CD14-positive monocyte (primary cell): ENCODE results near the gene IL1RAPL1. TPM values are rescaled to one million over a fixed set of nuclear protein-coding genes. Genes with fewer than 3 reads are reported as not detected.

Experiments
- DNase-seq, 3 donors: peaks; one replicate each; pipeline ENCODE4 v3.0.0-alpha.2; 2011 to 2022
- H2AFZ ChIP-seq: 2 replicates; pipeline ENCODE4 v1.6.0; 2012; ENCODE audit warnings: mild to moderate bottlenecking, low read depth, low read length, inconsistent platforms; ENCODE audit not compliant: insufficient read depth, poor library complexity, severe bottlenecking
- H3K27ac ChIP-seq, 2 donors: 1 replicate in 1 of 2; 2 replicates in 1 of 2; pipeline ENCODE4 v1.5.1; 2012 to 2013; ENCODE audit warnings: low read length in 2 of 2, control low read depth in 1 of 2, inconsistent platforms in 1 of 2, low read depth in 1 of 2, mild to moderate bottlenecking in 1 of 2
- H3K27me3 ChIP-seq, 2 donors: one replicate each; pipeline versions ENCODE4 v1.6.0 to v1.6.1; 2011 to 2013; ENCODE audit warnings: low read length in 2 of 2; ENCODE audit not compliant: control insufficient read depth in 2 of 2, insufficient read depth in 2 of 2
- H3K36me3 ChIP-seq, 2 donors: replicated peaks in 1 of 2; 1 replicate in 1 of 2; 2 replicates in 1 of 2; pipeline versions ENCODE4 v1.5.1 to v1.6.1; 2012 to 2013; ENCODE audit warnings: low read length in 2 of 2, control low read depth in 1 of 2, inconsistent platforms in 1 of 2, mild to moderate bottlenecking in 1 of 2; ENCODE audit not compliant: insufficient read depth in 2 of 2, control insufficient read depth in 1 of 2
- H3K4me1 ChIP-seq, 2 donors: 1 replicate in 1 of 2; 2 replicates in 1 of 2; pipeline versions ENCODE4 v1.5.1 to v1.6.1; 2012 to 2013; ENCODE audit warnings: low read length in 2 of 2, control low read depth in 1 of 2, inconsistent platforms in 1 of 2, mild to moderate bottlenecking in 1 of 2, moderate library complexity in 1 of 2; ENCODE audit not compliant: insufficient read depth in 2 of 2, control insufficient read depth in 1 of 2
- H3K4me2 ChIP-seq: replicated peaks from 2 replicates; pipeline ENCODE3; 2012; ENCODE audit warnings: low read length, moderate library complexity, mild to moderate bottlenecking; ENCODE audit not compliant: poor library complexity, severe bottlenecking; ENCODE audit errors: extremely low read depth
- H3K4me3 ChIP-seq, 3 experiments: fragments of 200-600 bp in 1 of 3; sonication (generic) in 1 of 3; replicated peaks in 1 of 3; 1 replicate in 2 of 3; 2 replicates in 1 of 3; pipeline ENCODE4 v1.5.1; 2011 to 2013; ENCODE audit warnings: low read length in 3 of 3, mild to moderate bottlenecking in 3 of 3, control low read depth in 2 of 3, low read depth in 2 of 3, inconsistent platforms in 1 of 3, moderate library complexity in 1 of 3
- H3K79me2 ChIP-seq: 2 replicates; pipeline ENCODE4 v1.6.0; 2012; ENCODE audit warnings: mild to moderate bottlenecking, control low read depth, inconsistent platforms, low read length, moderate library complexity; ENCODE audit not compliant: insufficient read depth
- H3K9ac ChIP-seq: 2 replicates; pipeline ENCODE4 v1.6.0; 2017; ENCODE audit warnings: low read length, mild to moderate bottlenecking; ENCODE audit not compliant: insufficient read depth, poor library complexity, severe bottlenecking
- H3K9me3 ChIP-seq, 2 donors: replicated peaks in 1 of 2; 1 replicate in 1 of 2; 2 replicates in 1 of 2; pipeline versions ENCODE4 v1.5.1 to v1.6.1; 2012 to 2013; ENCODE audit warnings: low read length in 2 of 2, control low read depth in 1 of 2; ENCODE audit not compliant: control insufficient read depth in 1 of 2, insufficient read depth in 1 of 2
- H4K20me1 ChIP-seq: 2 replicates; pipeline ENCODE4 v1.6.0; 2012; ENCODE audit warnings: mild to moderate bottlenecking, low read length, control low read depth, moderate library complexity; ENCODE audit not compliant: insufficient read depth
- H3K27ac Mint-ChIP-seq, 7 donors: one replicate each; pipeline ENCODE4 v1.8.0; 2020; ENCODE audit warnings: mild to moderate bottlenecking in 7 of 7, mixed read lengths in 7 of 7, moderate library complexity in 6 of 7, inconsistent platforms in 2 of 7
- H3K27me3 Mint-ChIP-seq, 3 donors: one replicate each; pipeline ENCODE4 v1.8.0; 2021 to 2022; ENCODE audit warnings: low read depth in 3 of 3, mild to moderate bottlenecking in 3 of 3, mixed read lengths in 3 of 3, moderate library complexity in 3 of 3, inconsistent platforms in 1 of 3
- H3K36me3 Mint-ChIP-seq, 2 donors: one replicate each; pipeline ENCODE4 v1.8.0; 2020; ENCODE audit warnings: mixed read lengths in 2 of 2, inconsistent platforms in 1 of 2, mild to moderate bottlenecking in 1 of 2
- H3K4me1 Mint-ChIP-seq: one replicate; pipeline ENCODE4 v1.8.0; 2020; ENCODE audit warnings: mild to moderate bottlenecking, mixed read lengths
- H3K4me3 Mint-ChIP-seq, 2 donors: one replicate each; pipeline ENCODE4 v1.8.0; 2020; ENCODE audit warnings: mild to moderate bottlenecking in 2 of 2, mixed read lengths in 2 of 2, moderate library complexity in 1 of 2
- H3K9me3 Mint-ChIP-seq, 7 donors: one replicate each; pipeline ENCODE4 v1.8.0; 2020 to 2022; ENCODE audit warnings: mixed read lengths in 7 of 7, mild to moderate bottlenecking in 6 of 7, moderate library complexity in 6 of 7, inconsistent platforms in 2 of 7
- WGBS: methylation state at CpG from one replicate; pipeline ENCODE4 v1.1.5; 2013; ENCODE audit warnings: missing lambda C conversion rate; ENCODE audit not compliant: insufficient coverage; 5-methylcytosine and 5-hydroxymethylcytosine counted together
- intact Hi-C, 2 donors: fragments of 100-400 bp; cut with micrococcal nuclease; formaldehyde crosslinking; loops; one replicate each; pipeline versions ENCODE4 v1.15.0 to v1.15.1; 2023
- polyA plus RNA-seq, 3 donors: library from polyadenylated mRNA; depleted of rRNA in 1 of 3; unstranded in 2 of 3; stranded (reverse) in 1 of 3; fragments of 300-500 nt in 2 of 3; fragments of >200 nt in 1 of 3; fragmentation: Illumina TruSeq in 2 of 3; gene quantifications; 1 replicate in 2 of 3; 2 replicates in 1 of 3; pipeline ENCODE4 v1.2.3, GENCODE V29; 2012 to 2021
- TF ChIP-seq, protein P1 (sequence below): fragments of 200-600 bp; IDR thresholded peaks from one replicate; pipeline ENCODE4 v1.8.0; 2022; ENCODE audit warnings: antibody characterized with exemption, mild to moderate bottlenecking

IL1RAPL1 gene
- polyA plus RNA-seq, 3 donors: not detected

DNA sequence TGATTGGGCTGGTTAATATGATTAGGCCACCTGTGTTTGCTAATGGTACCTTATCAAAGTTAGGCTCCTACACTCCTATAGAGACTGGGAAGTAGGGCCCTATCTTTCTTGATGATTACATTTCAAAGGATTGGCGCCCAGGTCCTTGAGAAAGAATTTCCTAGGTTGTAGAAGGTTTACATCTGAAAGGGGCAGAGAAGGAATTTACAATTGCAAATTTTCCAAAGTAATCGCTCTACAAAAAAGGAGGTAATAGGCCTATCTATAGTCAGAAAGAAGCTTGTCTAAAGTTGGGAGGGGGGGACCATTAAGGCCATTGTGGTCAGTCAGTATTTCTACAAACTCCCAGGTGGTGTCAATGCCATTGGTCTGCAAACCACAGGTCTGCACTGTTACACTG, 638.4 kb downstream of the IL1RAPL1 start:
- H3K36me3 Mint-ChIP-seq: no peaks in the 10 kb centered on the region
- H4K20me1 ChIP-seq: no peaks in the 10 kb centered on the region
- peaks cover 0 to 3% (median 0%) of the 10 kb centered on the region in 7 donors for H3K9me3 Mint-ChIP-seq
- no peaks in the 10 kb centered on the region for H3K4me1 Mint-ChIP-seq
- no peak overlapping the region for H3K27ac Mint-ChIP-seq
- no peaks in the 10 kb centered on the region for H3K9me3 ChIP-seq
- no peak overlapping the region for H3K9ac ChIP-seq
- no peak for DNase-seq
- H3K36me3 ChIP-seq: no peaks in the 10 kb centered on the region
- WGBS: no CpG with 5 or more reads among the region's 2 CpGs
- intact Hi-C loops: no loop called here
- peaks cover 0 to 2% (median 2%) of the 10 kb centered on the region in 3 donors for H3K27me3 Mint-ChIP-seq
- no peaks in the 10 kb centered on the region for H3K79me2 ChIP-seq
- H2AFZ ChIP-seq: no peak overlapping the region
- no peak overlapping the region for H3K4me3 Mint-ChIP-seq
- no peaks in the 10 kb centered on the region for H3K27me3 ChIP-seq
- no peak overlapping the region for H3K27ac ChIP-seq
- H3K4me3 ChIP-seq: no peak overlapping the region
- H3K4me1 ChIP-seq: no peaks in the 10 kb centered on the region
- TF ChIP-seq, protein P1, sequence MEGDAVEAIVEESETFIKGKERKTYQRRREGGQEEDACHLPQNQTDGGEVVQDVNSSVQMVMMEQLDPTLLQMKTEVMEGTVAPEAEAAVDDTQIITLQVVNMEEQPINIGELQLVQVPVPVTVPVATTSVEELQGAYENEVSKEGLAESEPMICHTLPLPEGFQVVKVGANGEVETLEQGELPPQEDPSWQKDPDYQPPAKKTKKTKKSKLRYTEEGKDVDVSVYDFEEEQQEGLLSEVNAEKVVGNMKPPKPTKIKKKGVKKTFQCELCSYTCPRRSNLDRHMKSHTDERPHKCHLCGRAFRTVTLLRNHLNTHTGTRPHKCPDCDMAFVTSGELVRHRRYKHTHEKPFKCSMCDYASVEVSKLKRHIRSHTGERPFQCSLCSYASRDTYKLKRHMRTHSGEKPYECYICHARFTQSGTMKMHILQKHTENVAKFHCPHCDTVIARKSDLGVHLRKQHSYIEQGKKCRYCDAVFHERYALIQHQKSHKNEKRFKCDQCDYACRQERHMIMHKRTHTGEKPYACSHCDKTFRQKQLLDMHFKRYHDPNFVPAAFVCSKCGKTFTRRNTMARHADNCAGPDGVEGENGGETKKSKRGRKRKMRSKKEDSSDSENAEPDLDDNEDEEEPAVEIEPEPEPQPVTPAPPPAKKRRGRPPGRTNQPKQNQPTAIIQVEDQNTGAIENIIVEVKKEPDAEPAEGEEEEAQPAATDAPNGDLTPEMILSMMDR: no peak
- H3K4me2 ChIP-seq: no peak overlapping the region

DNA sequence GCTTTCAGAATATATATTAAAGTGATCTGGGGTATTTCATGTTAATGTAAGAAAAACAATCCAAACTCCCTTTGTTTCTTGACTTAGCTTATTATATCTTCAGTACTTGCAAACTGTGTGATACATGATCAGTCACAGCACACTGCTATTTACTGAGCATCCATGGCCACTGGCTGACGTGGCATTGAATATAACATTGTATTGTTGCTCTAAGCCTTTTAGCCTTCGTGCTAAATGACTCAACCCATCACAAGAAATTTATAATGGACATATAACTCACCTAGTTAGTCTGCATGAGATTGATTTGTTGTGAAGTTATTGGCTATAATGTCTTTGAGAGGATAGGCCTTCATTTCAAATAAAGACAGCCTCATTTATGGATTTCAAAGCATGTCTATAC, 642.6 kb downstream of the IL1RAPL1 start:
- TF ChIP-seq, protein P1: no peak
- Histone ChIP-seq H2AFZ (no peak overlapping the region), H3K27me3 (no peaks in the 10 kb centered on the region), H3K79me2 (no peaks in the 10 kb centered on the region), H3K9ac (no peak overlapping the region), H4K20me1 (no peaks in the 10 kb centered on the region), H3K4me3 (no peak overlapping the region), H3K36me3 (no peaks in the 10 kb centered on the region), H3K9me3 (no peaks in the 10 kb centered on the region), H3K4me2 (no peak overlapping the region), H3K4me1 (no peaks in the 10 kb centered on the region), H3K27ac (no peak overlapping the region)
- WGBS: no CpG with 5 or more reads among the region's 2 CpGs
- no peaks in the 10 kb centered on the region for H3K36me3 Mint-ChIP-seq
- H3K9me3 Mint-ChIP-seq: peaks cover 0 to 3% (median 0%) of the 10 kb centered on the region in 7 donors
- H3K4me1 Mint-ChIP-seq: no peaks in the 10 kb centered on the region
- no peak for DNase-seq
- no peak overlapping the region for H3K27ac Mint-ChIP-seq
- H3K27me3 Mint-ChIP-seq: peaks cover 0 to 2% (median 0%) of the 10 kb centered on the region in 3 donors
- intact Hi-C loops: no loop called here
- H3K4me3 Mint-ChIP-seq: no peak overlapping the region
